GM18867 (cell line): ENCODE results near the gene PTPRT.

Experiments
- ATAC-seq: cut with Tn5 transposase; IDR thresholded peaks from one replicate; pipeline ENCODE4 v1.9.1; 2021; ENCODE audit warnings: mild to moderate bottlenecking, moderate library complexity; ENCODE audit not compliant: unreplicated experiment

The PTPRT gene

GRCh38 chr20:42846784-42847490, 342.8 kb downstream of the PTPRT start:
- no peak for ATAC-seq

GRCh38 chr20:42844751-42845150, 345.0 kb downstream of the PTPRT start:
- ATAC-seq = no peak

GRCh38 chr20:42837456-42837855, 352.2 kb downstream of the PTPRT start:
- no peak for ATAC-seq

GRCh38 chr20:42836339-42836738, 353.4 kb downstream of the PTPRT start:
- no peak for ATAC-seq

- no peak for ATAC-seq
Observed at GRCh38 chr20:42807876-42808275, 381.8 kb downstream of the PTPRT start.

- ATAC-seq = no peak
Observed at GRCh38 chr20:42795111-42795695, 394.5 kb downstream of the PTPRT start.

GRCh38 chr20:42792052-42792451, 397.7 kb downstream of the PTPRT start:
- ATAC-seq = no peak

- ATAC-seq = no peak
Observed at GRCh38 chr20:42790111-42790510, 399.6 kb downstream of the PTPRT start.

- no peak for ATAC-seq
Observed at GRCh38 chr20:42788707-42789106, 401.0 kb downstream of the PTPRT start.

- ATAC-seq = no peak
Observed at GRCh38 chr20:42785041-42785440, 404.7 kb downstream of the PTPRT start.

GRCh38 chr20:42779216-42779615, 410.5 kb downstream of the PTPRT start:
- no peak for ATAC-seq

GRCh38 chr20:42775866-42776265, 413.8 kb downstream of the PTPRT start:
- ATAC-seq = no peak

- no peak for ATAC-seq
Observed at GRCh38 chr20:42775037-42775436, 414.7 kb downstream of the PTPRT start.

- no peak for ATAC-seq
Observed at GRCh38 chr20:42763015-42763414, 426.7 kb downstream of the PTPRT start.

- ATAC-seq = no peak
Observed at GRCh38 chr20:42756991-42757390, 432.7 kb downstream of the PTPRT start.

GRCh38 chr20:42754706-42755105, 435.0 kb downstream of the PTPRT start:
- no peak for ATAC-seq

GRCh38 chr20:42752620-42753019, 437.1 kb downstream of the PTPRT start:
- no peak for ATAC-seq

GRCh38 chr20:42749556-42749955, 440.1 kb downstream of the PTPRT start:
- ATAC-seq = no peak

- no peak for ATAC-seq
Observed at GRCh38 chr20:42747765-42748411, 441.8 kb downstream of the PTPRT start.

GRCh38 chr20:42744756-42745465, 444.8 kb downstream of the PTPRT start:
- ATAC-seq = no peak

- ATAC-seq = no peak
Observed at GRCh38 chr20:42742926-42743325, 446.8 kb downstream of the PTPRT start.

- no peak for ATAC-seq
Observed at GRCh38 chr20:42741906-42742305, 447.8 kb downstream of the PTPRT start.
